HepG2 (cell line): ENCODE data around the gene PPARA. TPM values are rescaled to one million over a fixed set of nuclear protein-coding genes. Genes with fewer than 3 reads are reported as not detected.

Experiments used
- ARHGAP35 ChIP-seq: sonication (generic); formaldehyde crosslinking; IDR thresholded peaks from 2 replicates; pipeline ENCODE4 v1.9.0; 2022; ENCODE audit warnings: mild to moderate bottlenecking, inconsistent platforms, moderate library complexity, missing genetic modification reagents, borderline replicate concordance
- EP300 ChIP-seq, 3 experiments: sonication (generic) in 1 of 3; formaldehyde crosslinking in 1 of 3; IDR thresholded peaks; 2 replicates each; pipeline versions ENCODE4 v1.5.1 to v1.6.1; 2011 to 2020; ENCODE audit warnings: low read depth in 2 of 3, low read length in 2 of 3, borderline replicate concordance in 1 of 3, improper control_type of control experiment in 1 of 3, mild to moderate bottlenecking in 1 of 3, missing genetic modification reagents in 1 of 3, moderate library complexity in 1 of 3
- FIP1L1 ChIP-seq: fragments of 200-400 bp; formaldehyde crosslinking; IDR thresholded peaks from 2 replicates; pipeline ENCODE4 v1.6.1; 2018; ENCODE audit warnings: low read depth, mild to moderate bottlenecking, low read length, moderate library complexity, borderline replicate concordance; ENCODE audit not compliant: insufficient read depth
- FOSL1 ChIP-seq: sonication (generic); formaldehyde crosslinking; IDR thresholded peaks from 2 replicates; pipeline ENCODE4 v1.9.0; 2021; ENCODE audit warnings: missing genetic modification reagents, borderline replicate concordance
- FOXA1 ChIP-seq, 2 experiments: fragments of 450-650 bp in 1 of 2; sonication (generic) in 1 of 2; formaldehyde crosslinking in 1 of 2; IDR thresholded peaks; 2 replicates each; pipeline versions ENCODE4 v1.4.0 to v1.6.1; 2016 to 2020; ENCODE audit warnings: missing genetic modification reagents in 1 of 2
- HNF4A ChIP-seq: sonication (generic); formaldehyde crosslinking; IDR thresholded peaks from 2 replicates; pipeline ENCODE4 v1.4.0; 2020; ENCODE audit warnings: missing genetic modification reagents
- KDM5A ChIP-seq: fragments of 200-600 bp; sonication (generic); IDR thresholded peaks from 2 replicates; pipeline ENCODE4 v1.7.0; 2018; ENCODE audit warnings: antibody characterized with exemption, mild to moderate bottlenecking, low read length, borderline replicate concordance
- SALL2 ChIP-seq: sonication (generic); formaldehyde crosslinking; IDR thresholded peaks from 2 replicates; pipeline ENCODE4 v1.8.1; 2023; ENCODE audit warnings: mild to moderate bottlenecking, missing genetic modification reagents, inconsistent platforms
- TCF7 ChIP-seq: sonication (generic); IDR thresholded peaks from 2 replicates; pipeline ENCODE4 v1.6.1; 2016; ENCODE audit warnings: antibody characterized with exemption, low read depth
- ZNF430 ChIP-seq: sonication (generic); formaldehyde crosslinking; IDR thresholded peaks from 2 replicates; pipeline ENCODE4 v1.9.0; 2021; ENCODE audit warnings: mild to moderate bottlenecking, missing genetic modification reagents
- ZNF772 ChIP-seq: sonication (generic); formaldehyde crosslinking; IDR thresholded peaks from 2 replicates; pipeline ENCODE4 v1.5.0; 2020; ENCODE audit warnings: mild to moderate bottlenecking, missing genetic modification reagents
- polyA plus RNA-seq, 8 experiments: library from polyadenylated mRNA; depleted of rRNA in 3 of 8; stranded (reverse) in 7 of 8; unstranded in 1 of 8; fragments of >200 nt; fragmentation: Illumina TruSeq in 4 of 8; extraction: Trizol in 4 of 8; gene quantifications; 2 replicates each; pipeline versions ENCODE4 v1.2.1 to v1.2.3, GENCODE V29; 2011 to 2016; ENCODE audit warnings: low read depth in 4 of 8, missing spikeins in 1 of 8, mixed read lengths in 1 of 8; ENCODE audit not compliant: insufficient read depth in 1 of 8
- total RNA-seq, 5 experiments: library from RNA; depleted of rRNA; stranded (reverse); fragments of >200 nt; fragmentation: Illumina TruSeq; extraction: Trizol; gene quantifications; 2 replicates each; pipeline ENCODE4 v1.2.3, GENCODE V29; 2016; ENCODE audit warnings: low read depth in 1 of 5
- TF ChIP-seq, protein P1 (sequence below): IDR thresholded peaks from 2 replicates; pipeline ENCODE4 v1.6.1; 2012; ENCODE audit warnings: low read depth, low read length, improper control_type of control experiment
- TF ChIP-seq, protein P2 (sequence below): sonication (generic); formaldehyde crosslinking; IDR thresholded peaks from 2 replicates; pipeline ENCODE4 v1.4.0; 2020; ENCODE audit warnings: missing genetic modification reagents, low read depth, mild to moderate bottlenecking, borderline replicate concordance
- TF ChIP-seq, protein P3 (sequence below): sonication (generic); formaldehyde crosslinking; IDR thresholded peaks from 2 replicates; pipeline ENCODE4 v1.5.0; 2020; ENCODE audit warnings: mild to moderate bottlenecking, missing genetic modification reagents, borderline replicate concordance
- TF ChIP-seq, protein P4 (sequence below): sonication (generic); formaldehyde crosslinking; IDR thresholded peaks from 2 replicates; pipeline ENCODE4 v1.4.0; 2020; ENCODE audit warnings: missing genetic modification reagents

Gene PPARA
- total and polyA plus RNA-seq, 2 of the 13 experiments (the other 11 are each of a cell fraction or from before 2014, with no cell fraction given) = 18.2 to 24.7 TPM

DNA sequence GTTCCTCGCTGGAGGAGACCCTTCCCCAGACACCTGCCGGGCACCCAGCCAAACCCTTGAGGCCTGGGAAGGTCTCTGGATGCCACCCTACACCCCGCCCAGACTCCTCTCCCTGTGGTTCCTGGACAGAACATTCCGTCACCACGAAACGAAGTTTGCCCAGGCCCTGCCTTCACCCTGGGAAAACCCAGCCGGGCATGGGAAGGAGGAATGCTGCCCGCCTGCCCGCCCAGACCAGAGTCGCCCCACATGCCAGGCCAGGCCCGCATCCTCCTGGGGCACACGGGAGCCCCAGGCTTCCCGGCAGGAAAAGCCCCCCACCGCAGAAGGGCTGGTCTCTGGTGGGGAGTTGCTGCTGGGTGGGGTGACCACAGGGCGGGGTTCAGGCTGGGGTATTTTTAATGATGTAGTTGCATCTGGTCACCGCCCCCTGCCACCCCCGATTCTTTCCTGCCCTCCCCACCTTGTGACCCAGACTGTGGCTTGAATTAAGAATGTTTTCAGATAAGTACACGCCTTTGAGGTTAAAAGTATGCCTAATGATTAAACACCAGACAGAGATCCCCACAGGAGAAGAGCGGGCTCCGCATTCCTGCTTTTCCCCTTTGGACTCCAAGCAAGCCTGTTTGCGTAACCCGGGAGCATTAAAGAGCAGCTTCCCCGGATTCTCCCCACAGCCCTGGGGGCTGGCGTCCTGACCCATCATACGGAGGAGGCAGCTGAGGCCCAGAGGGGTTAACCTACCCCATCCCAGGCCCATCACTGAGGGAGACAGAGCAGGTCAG, 44.6 kb upstream of the PPARA start (continued):
- no peak for TF ChIP-seq FIP1L1
- TF ChIP-seq FOXA1 (IDR thresholded peaks at IDR 0.05) = no peak
- TF ChIP-seq FOXA1 (CRISPR knock-in tag; IDR thresholded peaks at IDR 0.05) = peak; percentile 25; the same call in 1 of the 2 replicates
- TF ChIP-seq FOSL1 (CRISPR knock-in tag) = no peak
- no peak for TF ChIP-seq ZNF772
- TF ChIP-seq, protein P1, sequence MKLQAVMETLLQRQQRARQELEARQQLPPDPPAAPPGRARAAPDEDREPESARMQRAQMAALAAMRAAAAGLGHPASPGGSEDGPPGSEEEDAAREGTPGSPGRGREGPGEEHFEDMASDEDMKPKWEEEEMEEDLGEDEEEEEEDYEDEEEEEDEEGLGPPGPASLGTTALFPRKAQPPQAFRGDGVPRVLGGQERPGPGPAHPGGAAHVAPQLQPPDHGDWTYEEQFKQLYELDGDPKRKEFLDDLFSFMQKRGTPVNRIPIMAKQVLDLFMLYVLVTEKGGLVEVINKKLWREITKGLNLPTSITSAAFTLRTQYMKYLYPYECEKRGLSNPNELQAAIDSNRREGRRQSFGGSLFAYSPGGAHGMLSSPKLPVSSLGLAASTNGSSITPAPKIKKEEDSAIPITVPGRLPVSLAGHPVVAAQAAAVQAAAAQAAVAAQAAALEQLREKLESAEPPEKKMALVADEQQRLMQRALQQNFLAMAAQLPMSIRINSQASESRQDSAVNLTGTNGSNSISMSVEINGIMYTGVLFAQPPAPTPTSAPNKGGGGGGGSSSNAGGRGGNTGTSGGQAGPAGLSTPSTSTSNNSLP = peak; percentile 22; the same call in 1 of the 2 replicates
- TF ChIP-seq, protein P2, sequence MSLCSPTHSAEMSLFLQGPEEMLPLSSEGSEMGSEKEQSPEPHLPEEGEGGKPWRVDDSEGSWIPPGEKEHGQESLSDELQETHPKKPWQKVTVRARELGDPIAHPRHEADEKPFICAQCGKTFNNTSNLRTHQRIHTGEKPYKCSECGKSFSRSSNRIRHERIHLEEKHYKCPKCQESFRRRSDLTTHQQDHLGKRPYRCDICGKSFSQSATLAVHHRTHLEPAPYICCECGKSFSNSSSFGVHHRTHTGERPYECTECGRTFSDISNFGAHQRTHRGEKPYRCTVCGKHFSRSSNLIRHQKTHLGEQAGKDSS (CRISPR knock-in tag) = 0 out of 2 replicates have a peak, but pooled peaks have one; percentile 23
- no peak for TF ChIP-seq KDM5A
- peak in 1 of 2 experiments; percentile 72; a peak in 1 of 4 replicates for TF ChIP-seq EP300 (IDR thresholded peaks at IDR 0.05; ENCODE audit: low read depth in 2 of 2, low read length in 2 of 2)
- TF ChIP-seq EP300 (CRISPR knock-in tag; IDR thresholded peaks at IDR 0.05; ENCODE audit: borderline replicate concordance) = peak; percentile 32; the same call in 1 of the 2 replicates
- TF ChIP-seq HNF4A (CRISPR knock-in tag) = peak; percentile 91
- TF ChIP-seq ARHGAP35 (CRISPR knock-in tag) = no peak
- peak; percentile 65 for TF ChIP-seq TCF7
- TF ChIP-seq, protein P3, sequence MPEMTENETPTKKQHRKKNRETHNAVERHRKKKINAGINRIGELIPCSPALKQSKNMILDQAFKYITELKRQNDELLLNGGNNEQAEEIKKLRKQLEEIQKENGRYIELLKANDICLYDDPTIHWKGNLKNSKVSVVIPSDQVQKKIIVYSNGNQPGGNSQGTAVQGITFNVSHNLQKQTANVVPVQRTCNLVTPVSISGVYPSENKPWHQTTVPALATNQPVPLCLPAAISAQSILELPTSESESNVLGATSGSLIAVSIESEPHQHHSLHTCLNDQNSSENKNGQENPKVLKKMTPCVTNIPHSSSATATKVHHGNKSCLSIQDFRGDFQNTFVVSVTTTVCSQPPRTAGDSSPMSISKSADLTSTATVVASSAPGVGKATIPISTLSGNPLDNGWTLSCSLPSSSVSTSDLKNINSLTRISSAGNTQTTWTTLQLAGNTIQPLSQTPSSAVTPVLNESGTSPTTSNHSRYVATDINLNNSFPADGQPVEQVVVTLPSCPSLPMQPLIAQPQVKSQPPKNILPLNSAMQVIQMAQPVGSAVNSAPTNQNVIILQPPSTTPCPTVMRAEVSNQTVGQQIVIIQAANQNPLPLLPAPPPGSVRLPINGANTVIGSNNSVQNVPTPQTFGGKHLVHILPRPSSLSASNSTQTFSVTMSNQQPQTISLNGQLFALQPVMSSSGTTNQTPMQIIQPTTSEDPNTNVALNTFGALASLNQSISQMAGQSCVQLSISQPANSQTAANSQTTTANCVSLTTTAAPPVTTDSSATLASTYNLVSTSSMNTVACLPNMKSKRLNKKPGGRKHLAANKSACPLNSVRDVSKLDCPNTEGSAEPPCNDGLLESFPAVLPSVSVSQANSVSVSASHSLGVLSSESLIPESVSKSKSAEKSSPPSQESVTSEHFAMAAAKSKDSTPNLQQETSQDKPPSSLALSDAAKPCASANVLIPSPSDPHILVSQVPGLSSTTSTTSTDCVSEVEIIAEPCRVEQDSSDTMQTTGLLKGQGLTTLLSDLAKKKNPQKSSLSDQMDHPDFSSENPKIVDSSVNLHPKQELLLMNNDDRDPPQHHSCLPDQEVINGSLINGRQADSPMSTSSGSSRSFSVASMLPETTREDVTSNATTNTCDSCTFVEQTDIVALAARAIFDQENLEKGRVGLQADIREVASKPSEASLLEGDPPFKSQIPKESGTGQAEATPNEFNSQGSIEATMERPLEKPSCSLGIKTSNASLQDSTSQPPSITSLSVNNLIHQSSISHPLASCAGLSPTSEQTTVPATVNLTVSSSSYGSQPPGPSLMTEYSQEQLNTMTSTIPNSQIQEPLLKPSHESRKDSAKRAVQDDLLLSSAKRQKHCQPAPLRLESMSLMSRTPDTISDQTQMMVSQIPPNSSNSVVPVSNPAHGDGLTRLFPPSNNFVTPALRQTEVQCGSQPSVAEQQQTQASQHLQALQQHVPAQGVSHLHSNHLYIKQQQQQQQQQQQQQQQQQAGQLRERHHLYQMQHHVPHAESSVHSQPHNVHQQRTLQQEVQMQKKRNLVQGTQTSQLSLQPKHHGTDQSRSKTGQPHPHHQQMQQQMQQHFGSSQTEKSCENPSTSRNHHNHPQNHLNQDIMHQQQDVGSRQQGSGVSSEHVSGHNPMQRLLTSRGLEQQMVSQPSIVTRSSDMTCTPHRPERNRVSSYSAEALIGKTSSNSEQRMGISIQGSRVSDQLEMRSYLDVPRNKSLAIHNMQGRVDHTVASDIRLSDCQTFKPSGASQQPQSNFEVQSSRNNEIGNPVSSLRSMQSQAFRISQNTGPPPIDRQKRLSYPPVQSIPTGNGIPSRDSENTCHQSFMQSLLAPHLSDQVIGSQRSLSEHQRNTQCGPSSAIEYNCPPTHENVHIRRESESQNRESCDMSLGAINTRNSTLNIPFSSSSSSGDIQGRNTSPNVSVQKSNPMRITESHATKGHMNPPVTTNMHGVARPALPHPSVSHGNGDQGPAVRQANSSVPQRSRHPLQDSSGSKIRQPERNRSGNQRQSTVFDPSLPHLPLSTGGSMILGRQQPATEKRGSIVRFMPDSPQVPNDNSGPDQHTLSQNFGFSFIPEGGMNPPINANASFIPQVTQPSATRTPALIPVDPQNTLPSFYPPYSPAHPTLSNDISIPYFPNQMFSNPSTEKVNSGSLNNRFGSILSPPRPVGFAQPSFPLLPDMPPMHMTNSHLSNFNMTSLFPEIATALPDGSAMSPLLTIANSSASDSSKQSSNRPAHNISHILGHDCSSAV = no peak
- no peak for TF ChIP-seq ZNF430 (CRISPR knock-in tag)
- no peak for TF ChIP-seq SALL2 (CRISPR knock-in tag)
- TF ChIP-seq, protein P4, sequence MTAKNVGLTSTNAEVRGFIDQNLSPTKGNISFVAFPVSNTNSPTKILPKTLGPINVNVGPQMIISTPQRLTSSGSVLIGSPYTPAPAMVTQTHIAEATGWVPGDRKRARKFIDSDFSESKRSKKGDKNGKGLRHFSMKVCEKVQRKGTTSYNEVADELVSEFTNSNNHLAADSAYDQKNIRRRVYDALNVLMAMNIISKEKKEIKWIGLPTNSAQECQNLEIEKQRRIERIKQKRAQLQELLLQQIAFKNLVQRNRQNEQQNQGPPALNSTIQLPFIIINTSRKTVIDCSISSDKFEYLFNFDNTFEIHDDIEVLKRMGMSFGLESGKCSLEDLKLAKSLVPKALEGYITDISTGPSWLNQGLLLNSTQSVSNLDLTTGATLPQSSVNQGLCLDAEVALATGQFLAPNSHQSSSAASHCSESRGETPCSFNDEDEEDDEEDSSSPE (CRISPR knock-in tag) = peak; percentile 43; the same call in 1 of the 2 replicates
